Activated T-helper 1 cell treated with anti-CD3 and anti-CD28 coated beads, Interleukin-12 subunit alpha, Interleukin-12 subunit beta, Interleukin-2, Interleukin-4 antibody, amounts not matched to agents 30 ng/mL and 10 ng/mL and 1 ng/mL, durations not matched to agents 14 hours and 24 hours and 36 hours (primary cell): ENCODE data around the gene WDR36. TPM values are rescaled to one million over a fixed set of nuclear protein-coding genes. Genes with fewer than 3 reads are reported as not detected.

Experiments used
- DNase-seq: peaks from one replicate; pipeline ENCODE4 v3.0.0; 2021; ENCODE audit warnings: low spot score
- H3K27ac Mint-ChIP-seq: one replicate; pipeline ENCODE4 v1.8.0; 2021; ENCODE audit warnings: mild to moderate bottlenecking, mixed read lengths
- H3K27me3 Mint-ChIP-seq: one replicate; pipeline ENCODE4 v1.8.0; 2022; ENCODE audit warnings: mild to moderate bottlenecking, moderate library complexity, mixed read lengths; ENCODE audit not compliant: insufficient read depth
- H3K36me3 Mint-ChIP-seq: one replicate; pipeline ENCODE4 v1.8.0; 2021; ENCODE audit warnings: low read depth, mixed read lengths
- H3K4me1 Mint-ChIP-seq: one replicate; pipeline ENCODE4 v1.8.0; 2021; ENCODE audit warnings: low read depth, mixed read lengths
- H3K4me3 Mint-ChIP-seq: one replicate; pipeline ENCODE4 v1.8.0; 2021; ENCODE audit warnings: mild to moderate bottlenecking, moderate library complexity, mixed read lengths
- H3K9me3 Mint-ChIP-seq: one replicate; pipeline ENCODE4 v1.8.0; 2021; ENCODE audit warnings: mixed read lengths
- intact Hi-C: fragments of 100-400 bp; cut with micrococcal nuclease; formaldehyde crosslinking; loops from one replicate; pipeline ENCODE4 v1.15.1; 2024
- total RNA-seq: library from RNA; stranded (reverse); gene quantifications from 2 replicates; pipeline ENCODE4 v1.2.3, GENCODE V29; 2022

WDR36 gene
- total RNA-seq, 1 donor from 2014 or later = 82.5 TPM

- H3K4me3 Mint-ChIP-seq = no peak overlapping the region
- intact Hi-C loops = no loop called here
- no peak overlapping the region for H3K27ac Mint-ChIP-seq
- H3K27me3 Mint-ChIP-seq = peaks cover 7% of the 10 kb centered on the region
- H3K9me3 Mint-ChIP-seq = no peaks in the 10 kb centered on the region
- H3K4me1 Mint-ChIP-seq = no peaks in the 10 kb centered on the region
- DNase-seq = no peak
- no peaks in the 10 kb centered on the region for H3K36me3 Mint-ChIP-seq
Measured at GRCh38 chr5:111151998-111152397, 59.9 kb downstream of the WDR36 start.

GRCh38 chr5:111153483-111153882 is 61.3 kb downstream of the WDR36 start:
- intact Hi-C loops = no loop called here
- Mint-ChIP-seq H3K36me3 (no peaks in the 10 kb centered on the region), H3K4me1 (no peaks in the 10 kb centered on the region), H3K27ac (no peak overlapping the region), H3K27me3 (peaks cover 5% of the 10 kb centered on the region), H3K9me3 (no peaks in the 10 kb centered on the region), H3K4me3 (no peak overlapping the region)
- no peak for DNase-seq

- Mint-ChIP-seq H3K27me3 (peaks cover 4% of the 10 kb centered on the region), H3K27ac (no peak overlapping the region), H3K36me3 (no peaks in the 10 kb centered on the region), H3K4me1 (no peaks in the 10 kb centered on the region), H3K9me3 (no peaks in the 10 kb centered on the region), H3K4me3 (no peak overlapping the region)
- no peak for DNase-seq
- intact Hi-C loops = no loop called here
Measured at GRCh38 chr5:111153945-111154344, 61.8 kb downstream of the WDR36 start.

GRCh38 chr5:111158105-111158744 is 66.1 kb downstream of the WDR36 start:
- intact Hi-C loops = loop anchor here (1.0 to 5.0 kb wide), 6 partner anchors 65 to 989 kb away; partner anchors contain the start of gene NREP
- Mint-ChIP-seq H3K4me1 (peaks cover 4% of the 10 kb centered on the region), H3K27me3 (no peaks in the 10 kb centered on the region), H3K9me3 (no peaks in the 10 kb centered on the region), H3K4me3 (no peak overlapping the region), H3K27ac (no peak overlapping the region), H3K36me3 (no peaks in the 10 kb centered on the region)
- DNase-seq = peak; percentile 62

- Mint-ChIP-seq H3K9me3 (no peaks in the 10 kb centered on the region), H3K4me3 (no peak overlapping the region), H3K27me3 (no peaks in the 10 kb centered on the region), H3K4me1 (peaks cover 10% of the 10 kb centered on the region), H3K27ac (no peak overlapping the region), H3K36me3 (no peaks in the 10 kb centered on the region)
- no peak for DNase-seq
- intact Hi-C loops = loop anchor here (5.0 kb wide), 3 partner anchors 302 to 597 kb away; partner anchors contain the start of genes NREP and STARD4
Measured at GRCh38 chr5:111159845-111160244, 67.7 kb downstream of the WDR36 start.

GRCh38 chr5:111163000-111163399 is 70.9 kb downstream of the WDR36 start:
- H3K9me3 Mint-ChIP-seq = no peaks in the 10 kb centered on the region
- intact Hi-C loops = loop anchor here (5.0 kb wide), 1 partner anchor 349 kb away; the partner anchor contains the start of gene STARD4
- peaks cover 2% of the 10 kb centered on the region for H3K36me3 Mint-ChIP-seq
- no peak overlapping the region for H3K4me3 Mint-ChIP-seq
- no peak overlapping the region for H3K27ac Mint-ChIP-seq
- peaks cover 10% of the 10 kb centered on the region for H3K4me1 Mint-ChIP-seq
- DNase-seq = no peak
- H3K27me3 Mint-ChIP-seq = no peaks in the 10 kb centered on the region

GRCh38 chr5:111165058-111165457 is 72.9 kb downstream of the WDR36 start:
- Mint-ChIP-seq H3K27me3 (no peaks in the 10 kb centered on the region), H3K9me3 (no peaks in the 10 kb centered on the region), H3K4me3 (no peak overlapping the region), H3K36me3 (peaks cover 2% of the 10 kb centered on the region), H3K4me1 (peaks cover 10% of the 10 kb centered on the region), H3K27ac (no peak overlapping the region)
- DNase-seq = no peak
- intact Hi-C loops = no loop called here

GRCh38 chr5:111167551-111167950 is 75.4 kb downstream of the WDR36 start:
- Mint-ChIP-seq H3K27ac (no peak overlapping the region), H3K27me3 (peaks cover 2% of the 10 kb centered on the region), H3K4me1 (peaks cover 10% of the 10 kb centered on the region), H3K4me3 (no peak overlapping the region), H3K36me3 (peaks cover 2% of the 10 kb centered on the region), H3K9me3 (no peaks in the 10 kb centered on the region)
- intact Hi-C loops = no loop called here
- no peak for DNase-seq

GRCh38 chr5:111168608-111169007 is 76.5 kb downstream of the WDR36 start:
- peaks cover 2% of the 10 kb centered on the region for H3K36me3 Mint-ChIP-seq
- H3K27ac Mint-ChIP-seq = no peak overlapping the region
- no peak for DNase-seq
- no peak overlapping the region for H3K4me3 Mint-ChIP-seq
- peaks cover 2% of the 10 kb centered on the region for H3K4me1 Mint-ChIP-seq
- intact Hi-C loops = no loop called here
- no peaks in the 10 kb centered on the region for H3K9me3 Mint-ChIP-seq
- peaks cover 2% of the 10 kb centered on the region for H3K27me3 Mint-ChIP-seq

- H3K27me3 Mint-ChIP-seq = peaks cover 2% of the 10 kb centered on the region
- no peak for DNase-seq
- no peaks in the 10 kb centered on the region for H3K9me3 Mint-ChIP-seq
- intact Hi-C loops = no loop called here
- peaks cover 2% of the 10 kb centered on the region for H3K36me3 Mint-ChIP-seq
- no peak overlapping the region for H3K4me3 Mint-ChIP-seq
- no peak overlapping the region for H3K27ac Mint-ChIP-seq
- no peaks in the 10 kb centered on the region for H3K4me1 Mint-ChIP-seq
Measured at GRCh38 chr5:111169269-111169668, 77.1 kb downstream of the WDR36 start.

- Mint-ChIP-seq H3K9me3 (no peaks in the 10 kb centered on the region), H3K36me3 (peaks cover 2% of the 10 kb centered on the region), H3K4me1 (no peaks in the 10 kb centered on the region), H3K27me3 (peaks cover 4% of the 10 kb centered on the region), H3K4me3 (no peak overlapping the region), H3K27ac (no peak overlapping the region)
- intact Hi-C loops = no loop called here
- DNase-seq = no peak
Measured at GRCh38 chr5:111170279-111170678, 78.1 kb downstream of the WDR36 start.

GRCh38 chr5:111172504-111172903 is 80.4 kb downstream of the WDR36 start:
- H3K4me3 Mint-ChIP-seq = no peak overlapping the region
- DNase-seq = no peak
- no peak overlapping the region for H3K27ac Mint-ChIP-seq
- peaks cover 2% of the 10 kb centered on the region for H3K36me3 Mint-ChIP-seq
- intact Hi-C loops = no loop called here
- H3K4me1 Mint-ChIP-seq = no peaks in the 10 kb centered on the region
- no peaks in the 10 kb centered on the region for H3K9me3 Mint-ChIP-seq
- H3K27me3 Mint-ChIP-seq = peaks cover 4% of the 10 kb centered on the region

GRCh38 chr5:111173476-111173875 is 81.3 kb downstream of the WDR36 start:
- Mint-ChIP-seq H3K9me3 (no peaks in the 10 kb centered on the region), H3K4me1 (no peaks in the 10 kb centered on the region), H3K27ac (no peak overlapping the region), H3K4me3 (no peak overlapping the region), H3K27me3 (peaks cover 7% of the 10 kb centered on the region), H3K36me3 (no peaks in the 10 kb centered on the region)
- intact Hi-C loops = no loop called here
- no peak for DNase-seq
